GM18511 (cell line): ENCODE data around the gene ENSA.
"Not testable (repeated sequence)": the region's sequence is repeated elsewhere in the genome, so short reads cannot be mapped to it uniquely, and the experiment has no call there.

Source experiments
- ATAC-seq: cut with Tn5 transposase; IDR thresholded peaks from one replicate; pipeline ENCODE4 v1.9.1; 2021; ENCODE audit warnings: mild to moderate bottlenecking, moderate library complexity; ENCODE audit not compliant: unreplicated experiment

Gene ENSA

GRCh38 chr1:150622303-150622975 is 7.0 kb downstream of the ENSA start:
- no peak for ATAC-seq

- no peak for ATAC-seq
Measured at GRCh38 chr1:150621497-150622302, 7.7 kb downstream of the ENSA start.

DNA sequence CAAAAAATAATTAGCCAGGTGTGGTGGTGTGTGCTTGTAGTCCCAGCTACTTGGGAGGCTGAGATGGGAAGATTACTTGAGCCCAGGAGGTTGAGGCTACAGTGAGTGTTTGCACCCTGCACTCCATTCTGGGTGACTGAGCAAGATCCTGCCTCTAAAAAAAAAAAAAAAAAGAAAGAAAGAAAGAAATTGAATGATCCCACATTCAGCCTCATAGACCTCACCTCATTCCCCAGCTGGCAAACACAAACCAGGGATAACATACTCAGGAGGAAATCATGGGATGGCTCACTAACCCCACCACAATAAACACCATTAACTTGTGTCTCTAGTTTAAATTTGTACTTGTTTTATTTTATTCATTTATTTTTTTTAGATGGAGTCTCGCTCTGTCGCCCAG is 8.5 kb downstream of the ENSA start:
- no peak for ATAC-seq

GRCh38 chr1:150619576-150620509 is 9.6 kb downstream of the ENSA start:
- no peak for ATAC-seq

- no peak for ATAC-seq
Measured at GRCh38 chr1:150615346-150616201, 13.8 kb downstream of the ENSA start.

DNA sequence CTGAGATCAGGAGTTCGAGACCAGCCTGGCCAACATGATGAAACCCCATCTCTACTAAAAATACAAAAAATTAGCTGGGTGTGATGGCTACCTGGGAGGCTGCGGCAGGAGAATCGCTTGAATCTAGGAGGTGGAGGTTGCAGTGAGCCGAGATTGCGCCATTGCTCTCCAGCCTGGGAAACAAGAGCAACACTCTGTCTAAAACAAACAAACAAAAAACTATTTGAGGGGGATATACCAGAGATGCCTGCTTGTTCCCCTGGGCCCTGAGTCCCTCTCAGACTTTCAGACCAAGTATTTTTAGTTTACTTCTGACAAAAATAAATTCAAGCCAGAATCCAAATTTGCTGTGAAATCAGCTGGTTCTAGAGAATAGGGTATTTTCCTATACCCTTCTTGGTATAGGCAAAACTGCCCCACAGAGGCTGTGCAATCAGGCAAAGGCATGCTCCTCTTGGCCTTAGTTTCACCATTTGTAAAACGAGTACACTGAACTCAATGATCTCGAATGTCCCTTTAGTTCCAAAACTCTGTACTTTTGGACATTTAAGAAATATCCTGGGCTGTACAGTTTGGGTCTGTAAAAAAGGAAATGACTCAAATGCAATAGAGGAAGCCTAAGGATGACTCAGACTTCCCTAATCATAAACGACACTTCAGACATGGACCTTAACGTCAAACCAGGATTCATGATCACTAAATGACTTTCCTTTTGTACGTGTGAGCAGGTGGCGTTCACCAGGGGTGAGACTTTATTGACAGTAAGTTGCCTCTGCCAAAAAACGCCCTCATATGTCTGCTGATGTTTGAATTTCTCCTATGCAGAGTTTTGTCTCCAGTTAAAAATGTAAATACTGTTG is 16.1 kb downstream of the ENSA start:
- peak; percentile 64 for ATAC-seq

GRCh38 chr1:150612014-150612345 is 17.4 kb downstream of the ENSA start:
- no peak for ATAC-seq

DNA sequence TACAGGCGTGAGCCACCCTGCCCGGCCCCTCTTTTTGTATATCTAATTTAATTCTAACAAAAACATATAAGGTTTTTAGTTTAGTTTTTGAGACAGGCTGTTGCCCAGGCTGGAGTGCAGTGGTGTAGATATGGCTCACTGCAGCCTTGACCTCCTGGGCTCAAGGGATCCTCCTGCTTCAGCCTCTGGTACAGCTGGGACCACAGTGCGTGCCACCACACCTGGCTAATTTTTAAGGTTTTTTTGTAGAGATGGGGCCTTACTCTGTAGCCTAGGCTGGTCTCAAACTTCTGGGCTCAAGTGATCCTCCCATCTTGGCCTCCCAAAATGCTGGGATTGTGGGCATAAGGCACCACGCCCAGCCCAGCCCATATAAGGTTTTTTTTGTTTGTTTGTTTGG is 18.8 kb downstream of the ENSA start:
- ATAC-seq, result no peak

DNA sequence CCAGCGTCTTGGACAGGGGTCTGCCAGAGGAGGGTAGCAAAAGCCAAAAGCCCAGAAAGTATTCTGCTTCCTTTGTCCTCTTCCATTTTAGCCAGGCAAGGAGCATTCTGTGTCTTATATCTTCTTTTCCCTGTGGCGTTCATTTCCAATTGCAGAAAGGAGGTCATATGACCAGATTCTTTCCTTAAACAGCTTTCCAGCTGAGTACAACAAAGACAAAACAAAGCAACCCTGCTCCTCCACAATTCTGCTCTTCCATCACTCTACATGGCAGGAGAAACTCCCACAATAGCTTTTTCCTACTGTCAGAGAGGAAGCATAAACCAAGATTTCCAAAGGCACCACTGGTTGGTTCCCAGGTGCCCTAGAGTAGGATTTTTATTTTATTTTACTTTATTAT is 19.7 kb downstream of the ENSA start:
- ATAC-seq, result no peak

DNA sequence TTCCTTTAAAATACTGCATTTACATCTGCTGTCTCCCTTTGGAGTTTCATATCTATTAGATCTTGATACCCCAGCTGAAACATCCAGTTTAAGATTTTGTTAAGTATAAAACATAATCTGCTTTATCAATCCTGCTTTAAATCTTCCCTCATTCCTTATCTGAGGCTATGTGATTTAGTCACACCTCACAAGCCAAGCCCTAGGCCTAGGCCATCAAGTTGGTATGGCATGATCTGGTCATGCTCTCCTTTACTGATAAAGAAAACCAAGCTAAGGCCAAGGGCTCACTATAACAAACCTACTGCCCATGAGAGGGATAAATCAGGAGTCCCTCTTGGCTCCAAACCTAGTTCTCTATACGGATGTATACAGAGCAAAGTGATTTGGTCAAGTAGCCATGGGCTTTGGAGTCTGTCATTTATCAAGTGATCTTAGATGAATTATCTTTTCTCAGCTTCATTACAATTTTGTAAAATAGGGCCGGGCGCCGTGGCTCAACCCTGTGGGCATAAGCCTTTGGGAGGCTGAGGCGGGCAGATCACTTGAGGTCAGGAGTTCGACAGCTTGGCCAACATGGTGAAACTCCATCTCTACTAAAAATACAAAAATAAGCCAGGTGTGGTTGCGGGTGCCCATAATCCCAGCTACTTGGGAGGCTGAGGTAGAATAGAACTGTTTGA is 22.8 kb downstream of the ENSA start:
- ATAC-seq, result no peak

DNA sequence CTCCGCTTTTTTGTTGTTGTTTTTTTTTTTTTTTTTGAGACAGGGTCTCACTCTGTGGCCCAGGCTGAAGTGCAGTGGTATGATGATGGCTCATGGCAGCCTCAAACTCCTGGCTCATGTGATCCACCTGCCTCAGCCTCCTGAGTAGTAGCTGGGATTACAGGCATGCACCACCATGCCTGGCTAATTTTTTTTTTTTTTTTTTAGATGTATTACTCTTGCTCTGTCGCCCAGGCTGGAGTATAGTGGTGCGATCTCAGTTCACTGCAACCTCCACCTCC is 24.0 kb downstream of the ENSA start:
- ATAC-seq, result not testable (repeated sequence)

DNA sequence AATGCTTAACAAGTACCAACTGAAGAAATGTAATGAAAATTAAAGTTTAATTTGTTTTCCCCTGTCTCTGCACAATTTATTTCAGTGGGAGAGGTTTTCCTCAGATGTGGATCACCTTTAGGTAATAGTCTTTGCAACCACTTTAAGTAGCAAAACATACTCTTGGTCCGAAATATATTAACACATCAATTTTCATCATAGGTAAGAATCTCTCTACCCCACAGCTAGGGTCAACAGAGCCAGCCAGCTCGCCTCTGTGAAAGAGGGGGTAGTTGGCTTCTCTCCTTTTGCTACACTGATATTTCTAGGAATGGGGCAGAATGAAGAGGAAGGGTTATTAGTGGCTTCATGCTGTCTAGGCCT is 25.2 kb downstream of the ENSA start:
- no peak for ATAC-seq

DNA sequence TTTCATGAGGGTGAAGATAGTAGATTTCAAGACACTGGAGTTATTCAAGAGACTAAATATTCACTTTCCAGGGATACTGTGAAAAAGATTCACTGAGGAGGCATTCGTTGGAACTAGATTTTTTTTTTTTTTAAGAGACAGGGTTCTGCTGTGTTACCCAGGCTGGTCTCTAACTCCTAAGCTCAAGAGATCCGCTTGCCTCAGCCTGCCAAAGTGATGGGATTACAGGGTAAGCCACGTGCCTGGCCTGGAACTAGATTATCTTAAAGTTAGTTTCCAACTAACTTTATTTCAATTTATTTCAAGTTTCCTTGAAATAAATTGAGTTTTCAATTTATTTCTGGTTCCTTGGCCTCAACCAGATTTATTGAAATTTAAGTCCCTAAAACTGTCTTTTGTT is 25.7 kb downstream of the ENSA start:
- no peak for ATAC-seq

- ATAC-seq, result not testable (repeated sequence)
Measured at GRCh38 chr1:150602372-150602771, 27.0 kb downstream of the ENSA start.

- ATAC-seq, result no peak
Measured at GRCh38 chr1:150601540-150601939, 27.9 kb downstream of the ENSA start.

DNA sequence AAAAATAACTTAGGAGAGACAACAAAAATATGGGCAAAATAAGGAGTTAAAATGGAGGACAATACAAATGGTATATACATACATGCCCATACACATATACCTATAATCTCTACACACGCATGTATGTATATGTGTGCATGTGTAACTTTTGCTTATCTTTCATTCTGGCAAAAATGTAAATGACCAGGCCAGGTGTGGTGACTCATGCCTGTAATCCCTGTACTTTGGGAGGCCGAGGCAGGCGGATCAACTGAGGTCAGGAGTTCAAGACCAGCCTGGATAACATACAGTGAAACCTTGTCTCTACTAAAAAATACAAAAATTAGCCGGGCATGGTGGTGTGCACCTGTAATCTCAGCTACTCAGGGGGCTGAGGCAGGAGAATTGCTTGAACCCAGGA is 31.1 kb downstream of the ENSA start:
- not testable (repeated sequence) for ATAC-seq

DNA sequence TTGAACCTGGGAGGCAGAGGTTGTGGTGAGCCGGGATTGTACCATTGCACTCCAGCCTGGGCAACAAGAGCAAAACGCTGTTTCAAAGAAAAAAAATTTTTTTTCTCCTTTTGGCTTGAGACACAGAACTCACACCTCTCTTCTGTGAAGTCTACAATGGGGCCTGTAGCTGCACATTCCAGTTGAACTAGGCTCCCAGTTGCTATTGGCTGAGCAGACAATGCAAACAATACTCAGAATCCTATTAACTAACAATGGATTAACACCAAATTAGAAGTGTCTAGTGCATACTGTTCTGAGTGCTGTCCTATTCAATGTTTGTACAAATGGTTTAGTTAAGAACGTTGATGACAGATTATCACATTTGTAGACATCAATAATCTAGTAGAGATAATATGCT is 32.4 kb downstream of the ENSA start:
- ATAC-seq, result no peak

- ATAC-seq, result no peak
Measured at GRCh38 chr1:150596095-150596892, 33.1 kb downstream of the ENSA start.

DNA sequence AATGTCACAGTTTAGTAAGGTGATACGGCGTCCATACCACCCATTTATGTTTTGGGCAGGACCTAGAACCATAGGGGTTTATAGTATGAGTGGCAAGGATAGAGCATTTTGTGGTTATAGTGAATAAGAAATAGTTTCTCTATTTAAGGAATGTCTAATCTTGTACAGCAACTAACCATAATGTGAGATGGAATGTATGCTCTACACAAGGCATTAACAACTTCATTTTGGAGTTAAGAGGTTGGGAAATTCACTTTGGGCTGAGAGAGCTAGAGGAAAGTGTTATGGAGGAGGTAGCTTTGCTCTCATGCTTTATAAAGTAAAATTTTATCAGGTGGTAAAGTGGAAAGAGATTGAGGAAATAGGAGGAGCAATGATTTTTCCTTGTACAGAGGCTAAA is 47.0 kb downstream of the ENSA start:
- ATAC-seq, result no peak
